GM19328 (cell line): ENCODE data around the gene ZNF385B.

ENCODE experiments used
- ATAC-seq: cut with Tn5 transposase; IDR thresholded peaks from one replicate; pipeline ENCODE4 v1.9.1; 2021; ENCODE audit warnings: mild to moderate bottlenecking, moderate library complexity; ENCODE audit not compliant: unreplicated experiment

Gene ZNF385B

GRCh38 chr2:179686718-179687342 is 174.6 kb downstream of the ZNF385B start:
- ATAC-seq, result no peak

- no peak for ATAC-seq
Observed at GRCh38 chr2:179686069-179686468, 175.3 kb downstream of the ZNF385B start.

- no peak for ATAC-seq
Observed at GRCh38 chr2:179685146-179685545, 176.3 kb downstream of the ZNF385B start.

GRCh38 chr2:179682756-179683155 is 178.7 kb downstream of the ZNF385B start:
- no peak for ATAC-seq

- ATAC-seq, result no peak
Observed at GRCh38 chr2:179677746-179678505, 183.5 kb downstream of the ZNF385B start.

GRCh38 chr2:179677077-179677688 is 184.2 kb downstream of the ZNF385B start:
- no peak for ATAC-seq

GRCh38 chr2:179675435-179675834 is 186.0 kb downstream of the ZNF385B start:
- no peak for ATAC-seq

- no peak for ATAC-seq
Observed at GRCh38 chr2:179671043-179671981, 190.1 kb downstream of the ZNF385B start.

GRCh38 chr2:179669196-179669595 is 192.2 kb downstream of the ZNF385B start:
- ATAC-seq, result no peak

GRCh38 chr2:179664972-179665812 is 196.2 kb downstream of the ZNF385B start:
- ATAC-seq, result no peak

- no peak for ATAC-seq
Observed at GRCh38 chr2:179661986-179662385, 199.4 kb downstream of the ZNF385B start.

GRCh38 chr2:179657068-179657595 is 204.3 kb downstream of the ZNF385B start:
- no peak for ATAC-seq

- ATAC-seq, result no peak
Observed at GRCh38 chr2:179655627-179656026, 205.8 kb downstream of the ZNF385B start.

- ATAC-seq, result no peak
Observed at GRCh38 chr2:179654806-179655205, 206.6 kb downstream of the ZNF385B start.

- ATAC-seq, result no peak
Observed at GRCh38 chr2:179652296-179652695, 209.1 kb downstream of the ZNF385B start.

GRCh38 chr2:179650420-179650819 is 211.0 kb downstream of the ZNF385B start:
- no peak for ATAC-seq

GRCh38 chr2:179646862-179647587 is 214.4 kb downstream of the ZNF385B start:
- no peak for ATAC-seq

GRCh38 chr2:179646173-179646769 is 215.1 kb downstream of the ZNF385B start:
- no peak for ATAC-seq

- ATAC-seq, result no peak
Observed at GRCh38 chr2:179645047-179645446, 216.4 kb downstream of the ZNF385B start.
